H9 (cell line): ENCODE data around the gene AFAP1. TPM values are rescaled to one million over a fixed set of nuclear protein-coding genes. Genes with fewer than 3 reads are reported as not detected.

Experiments
- DNase-seq: peaks from one replicate; pipeline ENCODE4 v3.0.0-alpha.2; 2017
- H2AFZ ChIP-seq: one replicate; pipeline ENCODE4 v1.6.1; 2013; ENCODE audit warnings: mild to moderate bottlenecking, low read length, control low read depth, moderate library complexity
- H2AK5ac ChIP-seq: 2 replicates; pipeline ENCODE4 v1.6.1; 2013; ENCODE audit warnings: low read length, control low read depth, mixed read lengths; ENCODE audit not compliant: insufficient read length
- H2BK120ac ChIP-seq: one replicate; pipeline ENCODE4 v1.6.1; 2013; ENCODE audit warnings: low read depth, mild to moderate bottlenecking, low read length, control low read depth, inconsistent platforms; ENCODE audit not compliant: poor library complexity, severe bottlenecking
- H2BK12ac ChIP-seq: 2 replicates; pipeline ENCODE4 v1.6.1; 2013; ENCODE audit warnings: low read length, control low read depth, mixed read lengths, low read depth; ENCODE audit not compliant: insufficient read length
- H2BK15ac ChIP-seq: 2 replicates; pipeline ENCODE4 v1.6.1; 2013; ENCODE audit warnings: low read depth, low read length, control low read depth
- H2BK20ac ChIP-seq: one replicate; pipeline ENCODE4 v1.6.1; 2013; ENCODE audit warnings: low read depth, mild to moderate bottlenecking, low read length, control low read depth, inconsistent platforms; ENCODE audit not compliant: poor library complexity, severe bottlenecking
- H2BK5ac ChIP-seq: 2 replicates; pipeline ENCODE4 v1.6.1; 2013; ENCODE audit warnings: low read length, control low read depth, mixed read lengths; ENCODE audit not compliant: insufficient read length
- H3K14ac ChIP-seq: 2 replicates; pipeline ENCODE4 v1.6.1; 2013; ENCODE audit warnings: low read length, control low read depth; ENCODE audit not compliant: insufficient read depth
- H3K18ac ChIP-seq: 2 replicates; pipeline ENCODE4 v1.6.1; 2013; ENCODE audit warnings: low read depth, mild to moderate bottlenecking, mixed read lengths, low read length, control low read depth; ENCODE audit not compliant: insufficient read length
- H3K23ac ChIP-seq: 2 replicates; pipeline ENCODE4 v1.6.1; 2013; ENCODE audit warnings: low read length, control low read depth, mixed read lengths, low read depth; ENCODE audit not compliant: insufficient read length
- H3K23me2 ChIP-seq: 2 replicates; pipeline ENCODE4 v1.6.1; 2013; ENCODE audit warnings: low read depth, mild to moderate bottlenecking, mixed read lengths, low read length, control low read depth; ENCODE audit not compliant: insufficient read length, poor library complexity, severe bottlenecking
- H3K27ac ChIP-seq: 2 replicates; pipeline ENCODE4 v1.5.1; 2013; ENCODE audit warnings: low read length, control low read depth, mixed read lengths, low read depth; ENCODE audit not compliant: insufficient read length
- H3K27me3 ChIP-seq: 2 replicates; pipeline ENCODE4 v1.6.1; 2013; ENCODE audit warnings: low read length, control low read depth, inconsistent platforms; ENCODE audit not compliant: insufficient read depth
- H3K4ac ChIP-seq: 2 replicates; pipeline ENCODE4 v1.6.1; 2013; ENCODE audit warnings: low read depth, mild to moderate bottlenecking, control low read depth, inconsistent platforms, low read length, moderate library complexity
- H3K4me1 ChIP-seq: 2 replicates; pipeline ENCODE4 v1.6.1; 2013; ENCODE audit warnings: low read length, control low read depth, inconsistent platforms; ENCODE audit not compliant: insufficient read depth
- H3K4me2 ChIP-seq: 2 replicates; pipeline ENCODE4 v1.6.1; 2013; ENCODE audit warnings: low read length, control low read depth, mixed read lengths; ENCODE audit not compliant: insufficient read length, insufficient read depth
- H3K56ac ChIP-seq: 2 replicates; pipeline ENCODE4 v1.6.1; 2013; ENCODE audit warnings: low read depth, mild to moderate bottlenecking, mixed read lengths, low read length, control low read depth; ENCODE audit not compliant: insufficient read length
- H3K79me1 ChIP-seq: 2 replicates; pipeline ENCODE4 v1.6.1; 2013; ENCODE audit warnings: low read depth, mild to moderate bottlenecking, moderate library complexity, low read length, control low read depth, inconsistent platforms; ENCODE audit not compliant: insufficient read depth, poor library complexity, severe bottlenecking
- H3K79me2 ChIP-seq: 2 replicates; pipeline ENCODE4 v1.6.1; 2013; ENCODE audit warnings: low read length, control low read depth, inconsistent platforms; ENCODE audit not compliant: insufficient read depth
- H3K9ac ChIP-seq: 2 replicates; pipeline ENCODE4 v1.6.1; 2013; ENCODE audit warnings: low read length, control low read depth, mixed read lengths; ENCODE audit not compliant: insufficient read length; ENCODE audit errors: extremely low read depth
- H3K9me3 ChIP-seq: one replicate; pipeline ENCODE4 v1.6.1; 2013; ENCODE audit warnings: low read depth, low read length, inconsistent platforms; ENCODE audit not compliant: control insufficient read depth
- H3T11ph ChIP-seq: one replicate; pipeline ENCODE4 v1.6.1; 2013; ENCODE audit warnings: mild to moderate bottlenecking, low read length, control low read depth, inconsistent platforms
- H4K20me1 ChIP-seq: one replicate; pipeline ENCODE4 v1.6.1; 2013; ENCODE audit not compliant: control insufficient read depth, insufficient read length, insufficient read depth
- H4K5ac ChIP-seq: 2 replicates; pipeline ENCODE4 v1.6.1; 2013; ENCODE audit warnings: low read depth, mild to moderate bottlenecking, mixed read lengths, low read length, control low read depth; ENCODE audit not compliant: insufficient read length
- H4K8ac ChIP-seq: replicated peaks from 2 replicates; pipeline ENCODE4 v1.6.1; 2013; ENCODE audit warnings: low read length, control low read depth, mixed read lengths, low read depth; ENCODE audit not compliant: insufficient read length
- H4K91ac ChIP-seq: 2 replicates; pipeline ENCODE4 v1.6.1; 2013; ENCODE audit warnings: low read depth, mild to moderate bottlenecking, moderate library complexity, mixed read lengths, low read length, control low read depth; ENCODE audit not compliant: insufficient read length
- H3K27ac Mint-ChIP-seq, 3 experiments: 2 replicates in 2 of 3; 3 replicates in 1 of 3; pipeline ENCODE4 v1.8.0; 2020 to 2021; ENCODE audit warnings: mixed read lengths in 3 of 3, mild to moderate bottlenecking in 1 of 3, moderate library complexity in 1 of 3
- H3K27me3 Mint-ChIP-seq: 2 replicates; pipeline ENCODE4 v1.8.0; 2021; ENCODE audit warnings: low read depth, mild to moderate bottlenecking, moderate library complexity, mixed read lengths
- H3K36me3 Mint-ChIP-seq, 3 experiments: 2 replicates in 2 of 3; 3 replicates in 1 of 3; pipeline ENCODE4 v1.8.0; 2020 to 2021; ENCODE audit warnings: low read depth in 3 of 3, mixed read lengths in 3 of 3; ENCODE audit not compliant: insufficient read depth in 1 of 3
- H3K4me1 Mint-ChIP-seq, 2 experiments: 2 replicates each; pipeline ENCODE4 v1.8.0; 2020; ENCODE audit warnings: mixed read lengths in 2 of 2
- H3K4me3 Mint-ChIP-seq, 2 experiments: 2 replicates in 1 of 2; 3 replicates in 1 of 2; pipeline ENCODE4 v1.8.0; 2020 to 2021; ENCODE audit warnings: mild to moderate bottlenecking in 2 of 2, mixed read lengths in 2 of 2, moderate library complexity in 1 of 2
- H3K9me3 Mint-ChIP-seq, 2 experiments: 2 replicates in 1 of 2; 3 replicates in 1 of 2; pipeline ENCODE4 v1.8.0; 2020; ENCODE audit warnings: mild to moderate bottlenecking in 2 of 2, mixed read lengths in 2 of 2, moderate library complexity in 1 of 2
- CTCF ChIP-seq: fragments of 200-600 bp; sonication (generic); conservative IDR thresholded peaks from 3 replicates; pipeline ENCODE4 v1.8.0; 2021; ENCODE audit warnings: antibody characterized with exemption, mild to moderate bottlenecking
- WGBS: extraction: QIAGEN DNeasy Blood & Tissue Kit; methylation state at CpG from one replicate; pipeline ENCODE4 v1.1.7; 2013; ENCODE audit warnings: missing lambda C conversion rate, low lambda C conversion rate, mixed read lengths; ENCODE audit not compliant: insufficient read length; ENCODE audit errors: extremely low coverage; 5-methylcytosine and 5-hydroxymethylcytosine counted together
- total RNA-seq: library from RNA; stranded (reverse); gene quantifications from 2 replicates; pipeline ENCODE4 v1.2.1, GENCODE V29; 2021

Gene AFAP1
- total RNA-seq, 1 experiment from 2014 or later = 6.5 TPM

DNA sequence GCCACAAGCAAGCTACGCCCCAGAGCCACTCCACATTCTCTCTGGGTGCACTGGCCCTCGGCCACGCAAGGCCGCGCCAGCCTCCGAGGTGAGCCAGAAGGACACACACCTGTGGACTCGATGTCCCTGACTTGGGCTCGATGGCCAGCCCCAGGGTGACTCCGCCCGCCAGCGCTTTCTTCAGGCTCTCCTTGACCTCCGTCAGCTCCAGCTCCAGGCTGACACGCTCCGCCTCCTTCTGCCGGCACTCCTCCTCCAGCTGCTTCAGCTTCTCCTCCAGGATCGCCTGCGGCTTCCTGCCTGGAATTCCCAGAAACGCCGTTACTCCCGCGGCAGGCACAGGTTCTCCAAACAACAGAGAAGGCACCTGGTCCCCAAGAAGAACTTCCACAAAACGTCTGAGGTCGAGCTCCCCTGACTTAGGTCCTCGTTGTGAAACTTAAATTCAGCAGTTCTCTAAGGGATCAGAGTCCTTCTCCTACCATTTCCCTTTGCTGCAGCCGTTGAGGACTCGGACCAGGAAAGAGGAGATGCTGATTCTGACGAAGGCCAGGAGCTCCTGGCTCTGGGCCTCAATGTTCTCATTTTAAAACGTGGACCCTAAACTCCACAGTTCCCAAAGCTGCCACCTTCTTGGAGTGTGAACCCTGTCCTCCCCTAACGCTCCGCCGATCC, 166.8 kb downstream of the AFAP1 start:
- Mint-ChIP-seq H3K27me3 (no peaks in the 10 kb centered on the region), H3K27ac (peak overlapping the region in 2 of 3 experiments; percentile 43 to 75; a peak in 4 of 7 replicates), H3K4me3 (no peak overlapping the region; a peak in 1 of 5 replicates), H3K9me3 (no peaks in the 10 kb centered on the region), H3K4me1 (peaks cover 36 to 49% of the 10 kb centered on the region in 2 experiments), H3K36me3 (peaks cover 8 to 27% (median 21%) of the 10 kb centered on the region in 3 experiments)
- H2AK5ac ChIP-seq = no peak overlapping the region
- no peaks in the 10 kb centered on the region for H4K20me1 ChIP-seq
- no peaks in the 10 kb centered on the region for H3K23me2 ChIP-seq
- H3K27me3 ChIP-seq = no peaks in the 10 kb centered on the region
- H3K18ac ChIP-seq = no peak overlapping the region
- H2BK120ac ChIP-seq = no peak overlapping the region
- H4K91ac ChIP-seq = no peak overlapping the region
- H2BK5ac ChIP-seq = no peak overlapping the region
- H3T11ph ChIP-seq = no peak overlapping the region
- no CpG with 5 or more reads among the region's 31 CpGs for WGBS
- no peak overlapping the region for H4K8ac ChIP-seq
- H2BK12ac ChIP-seq = no peak overlapping the region
- H3K79me2 ChIP-seq = no peaks in the 10 kb centered on the region
- no peaks in the 10 kb centered on the region for H3K79me1 ChIP-seq
- no peak for TF ChIP-seq CTCF
- H3K14ac ChIP-seq = no peak overlapping the region; the same call in 1 of the 2 replicates
- no peak overlapping the region for H3K4me2 ChIP-seq
- no peak overlapping the region for H3K27ac ChIP-seq
- H3K4ac ChIP-seq = no peak overlapping the region
- DNase-seq = peak; percentile 28
- H3K4me1 ChIP-seq = no peaks in the 10 kb centered on the region
- no peak overlapping the region for H2AFZ ChIP-seq
- no peaks in the 10 kb centered on the region for H3K9me3 ChIP-seq
- H2BK15ac ChIP-seq = no peak overlapping the region
- H3K9ac ChIP-seq = no peak overlapping the region
- H2BK20ac ChIP-seq = no peak overlapping the region
- no peak overlapping the region for H3K56ac ChIP-seq
- no peak overlapping the region for H4K5ac ChIP-seq
- no peak overlapping the region for H3K23ac ChIP-seq
